GM18858 (cell line): ENCODE measurements around the gene DCUN1D1.
A peak's percentile ranks its signal among the peaks of the same experiment; 100 is the strongest.
"Not testable (repeated sequence)": the region's sequence is repeated elsewhere in the genome, so short reads cannot be mapped to it uniquely, and the experiment has no call there.

Source experiments
- ATAC-seq: cut with Tn5 transposase; IDR thresholded peaks from one replicate; pipeline ENCODE4 v1.9.1; 2021; ENCODE audit not compliant: unreplicated experiment

The DCUN1D1 gene

DNA sequence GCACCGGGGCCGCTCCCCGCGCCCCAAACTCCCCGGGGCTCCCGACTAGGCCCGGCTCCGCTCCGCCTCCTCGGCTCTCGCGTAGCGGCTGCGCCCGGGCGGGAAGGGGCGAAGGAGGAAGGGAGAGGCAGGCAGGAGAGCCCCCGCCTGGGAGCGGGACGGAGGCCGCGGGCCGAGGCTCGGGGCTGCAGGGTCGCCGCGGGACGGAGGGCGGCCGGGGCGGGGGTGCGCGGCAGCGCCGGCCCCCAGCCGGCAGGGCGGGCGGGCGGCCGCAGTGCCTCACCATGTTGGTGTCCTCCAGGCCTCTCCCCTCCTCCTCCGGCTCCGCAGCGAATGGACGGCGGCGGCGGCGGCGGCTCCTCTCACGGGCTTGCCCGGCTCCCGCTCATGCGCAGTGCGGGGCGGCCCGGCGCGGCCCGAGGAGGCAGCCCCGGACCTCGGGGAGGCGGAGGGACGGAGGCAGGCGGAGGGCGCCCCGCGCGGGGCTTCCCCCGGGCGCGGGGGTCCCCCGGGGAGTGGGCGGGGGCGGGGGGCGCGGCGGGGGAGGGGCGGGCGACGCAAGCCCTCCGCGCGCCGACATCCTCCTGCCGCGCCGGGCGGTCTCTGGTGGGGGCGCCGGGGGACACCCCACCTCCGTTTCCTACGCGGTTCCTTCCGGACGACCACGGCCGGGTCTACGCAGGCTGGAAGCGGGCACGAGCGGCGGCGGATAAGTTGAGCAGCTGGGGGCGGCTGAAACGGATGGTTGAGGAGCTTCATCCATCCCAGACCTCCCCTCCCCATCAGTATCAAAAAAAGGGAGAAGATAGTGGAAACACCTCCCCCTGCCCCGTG lies at the start of gene DCUN1D1:
Gene DCUN1D1 (minus strand): TSS at position 335 of the 834 bp plus-strand sequence. CDS start 49 bp downstream, at position 286.
- peak; percentile 74 for ATAC-seq

DNA sequence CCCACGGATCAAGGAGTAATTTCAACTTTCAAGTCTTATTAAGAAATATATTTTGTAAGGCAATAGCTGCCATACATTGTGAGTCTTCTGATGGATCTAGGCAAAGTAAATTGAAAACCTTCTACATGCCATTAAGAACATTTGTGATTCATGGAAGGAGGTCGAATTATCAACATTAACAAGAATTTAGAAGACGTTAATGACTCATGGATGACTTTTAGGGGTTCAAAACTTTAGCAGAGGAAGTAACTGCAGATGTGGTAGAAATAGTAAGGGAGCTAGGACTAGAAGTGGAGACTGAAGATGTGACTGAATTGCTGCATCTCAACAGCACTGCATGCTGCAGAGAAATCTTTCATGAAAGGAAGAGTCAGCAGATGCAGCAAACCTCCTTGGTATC lies 48.1 kb upstream of the DCUN1D1 start:
- no peak for ATAC-seq

DNA sequence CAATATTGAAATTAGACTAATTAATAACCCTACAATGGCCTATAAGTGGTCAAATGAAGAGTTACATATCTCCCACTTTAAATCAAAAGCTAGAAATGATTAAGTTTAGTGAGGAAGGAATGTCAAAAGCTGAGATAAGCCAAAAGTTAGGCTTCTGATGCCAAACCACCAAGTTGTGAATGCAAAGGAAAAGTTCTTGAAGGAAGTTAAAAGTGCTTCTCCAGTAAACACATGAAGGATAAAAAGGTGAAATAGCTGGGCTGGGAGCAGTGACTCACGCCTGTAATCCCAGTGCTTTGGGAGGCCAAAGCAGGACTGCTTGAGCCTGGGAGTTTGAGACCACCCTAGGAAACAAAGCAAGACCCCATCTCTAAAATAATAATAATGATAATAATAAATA lies 46.9 kb upstream of the DCUN1D1 start:
- no peak for ATAC-seq

DNA sequence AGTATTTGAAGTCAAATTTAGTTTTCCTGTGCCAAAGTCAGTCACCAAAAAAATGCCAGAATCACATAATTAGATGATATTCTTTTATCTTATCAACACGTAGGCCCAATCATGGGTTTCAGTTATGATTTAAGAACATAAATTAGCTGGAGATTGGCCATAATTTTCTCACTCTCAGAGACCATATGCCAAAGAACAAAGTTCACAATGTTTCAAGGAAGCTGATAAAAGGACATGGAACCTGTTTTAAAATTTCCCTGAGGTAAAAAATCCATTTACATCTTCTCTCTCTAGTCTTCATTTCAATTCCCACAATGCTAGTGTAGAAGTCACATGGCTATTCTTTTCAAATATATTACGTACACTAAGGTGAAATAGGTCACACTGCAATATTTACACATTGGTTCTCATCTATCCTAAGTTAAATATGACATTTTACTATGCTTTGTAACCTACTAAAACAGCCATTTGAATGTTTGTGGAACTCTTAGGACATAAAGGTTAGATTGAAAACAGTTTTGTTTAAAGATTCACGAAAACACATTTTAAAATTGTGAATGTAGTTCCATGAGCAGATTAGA lies 42.7 kb upstream of the DCUN1D1 start:
- no peak for ATAC-seq

DNA sequence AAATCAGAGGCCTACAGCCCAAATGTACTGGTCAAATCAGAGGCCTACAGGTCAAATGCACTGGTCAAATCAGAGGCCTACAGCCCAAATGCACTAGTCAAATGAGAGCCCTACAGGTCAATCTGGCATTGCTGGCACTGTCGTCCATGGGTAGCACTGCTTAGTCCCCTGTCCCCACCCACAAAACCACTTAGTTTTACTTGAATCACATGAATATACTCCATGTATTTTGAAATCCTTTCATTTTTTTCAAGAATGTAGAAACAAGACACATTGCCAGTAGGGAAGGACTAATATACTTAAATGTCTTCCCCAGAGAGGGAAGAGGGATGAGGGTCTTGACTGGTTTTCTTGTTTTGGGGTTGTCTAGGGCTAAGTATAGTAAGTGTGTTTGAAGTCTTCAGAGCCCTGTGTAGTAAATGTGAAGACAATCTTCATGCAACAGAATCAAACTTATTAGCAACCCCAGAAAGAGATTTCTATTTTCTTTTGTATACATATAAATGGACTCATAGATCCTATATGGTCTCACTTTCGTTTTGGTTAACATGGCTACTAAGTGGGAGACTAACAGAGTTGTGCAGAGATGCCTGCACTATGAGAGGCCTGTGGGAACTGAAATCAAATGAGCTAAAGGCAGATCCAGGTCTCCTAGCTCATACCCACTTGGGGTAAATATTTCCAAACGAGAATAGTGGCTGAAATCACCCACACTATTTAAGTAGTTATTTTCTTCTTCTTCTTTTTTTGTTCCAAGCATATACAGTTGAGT lies 38.3 kb upstream of the DCUN1D1 start:
- ATAC-seq: no peak

DNA sequence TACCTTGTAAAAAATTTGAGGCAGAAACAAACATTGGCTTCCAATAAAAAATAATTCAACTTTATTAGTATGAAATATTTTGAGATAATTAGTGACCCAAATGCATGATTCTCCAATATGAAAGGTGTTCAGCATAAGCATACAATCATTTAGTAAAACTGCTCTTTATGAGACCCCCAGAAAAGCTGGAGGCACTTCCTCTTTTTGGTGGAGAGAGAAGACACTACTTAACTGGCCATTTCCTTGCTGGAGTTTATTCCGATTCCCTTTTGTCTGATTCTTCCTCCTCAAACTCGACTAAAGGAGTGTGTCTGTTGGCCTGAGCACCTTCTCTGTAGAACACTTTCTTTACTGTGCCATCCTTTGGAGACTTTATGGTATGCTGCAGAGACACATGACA lies 34.8 kb upstream of the DCUN1D1 start:
- ATAC-seq: no peak

DNA sequence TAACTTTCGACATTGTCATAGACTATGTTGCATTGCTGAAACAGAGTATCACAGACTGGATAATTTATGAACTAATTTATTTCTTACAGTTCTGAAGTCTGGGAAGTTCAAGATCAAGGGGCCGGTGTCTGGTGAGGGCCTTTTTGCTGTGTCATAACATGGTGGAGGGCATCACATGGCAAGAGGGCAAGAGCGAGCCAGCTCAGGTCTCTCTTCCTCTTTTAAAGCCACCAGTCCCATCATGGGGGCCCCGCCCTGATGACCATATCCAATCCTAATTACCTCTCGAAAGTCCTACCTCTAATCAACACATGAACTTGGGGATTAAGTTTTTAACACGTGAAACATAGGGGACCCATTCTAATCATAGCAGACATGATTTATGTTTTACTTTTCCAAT lies 33.5 kb upstream of the DCUN1D1 start:
- ATAC-seq: no peak

DNA sequence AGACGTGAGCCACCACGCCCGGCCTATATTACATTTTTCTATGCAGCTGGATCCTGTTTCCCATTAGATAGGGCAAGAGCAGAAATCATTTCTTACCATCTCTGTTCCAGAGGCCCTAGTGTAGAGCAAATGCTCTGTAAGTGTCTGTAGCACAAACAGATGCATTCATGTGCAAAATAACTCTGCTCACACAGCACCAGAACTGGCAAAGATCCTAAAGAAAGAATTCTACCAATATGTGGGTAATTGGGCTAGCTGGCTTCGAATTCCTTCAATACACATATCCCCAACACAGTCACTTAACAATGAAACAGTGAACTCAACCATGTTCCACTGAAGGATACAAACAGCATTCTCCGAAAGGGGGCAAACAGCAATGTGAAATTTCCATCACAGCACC lies 32.7 kb upstream of the DCUN1D1 start:
- no peak for ATAC-seq

DNA sequence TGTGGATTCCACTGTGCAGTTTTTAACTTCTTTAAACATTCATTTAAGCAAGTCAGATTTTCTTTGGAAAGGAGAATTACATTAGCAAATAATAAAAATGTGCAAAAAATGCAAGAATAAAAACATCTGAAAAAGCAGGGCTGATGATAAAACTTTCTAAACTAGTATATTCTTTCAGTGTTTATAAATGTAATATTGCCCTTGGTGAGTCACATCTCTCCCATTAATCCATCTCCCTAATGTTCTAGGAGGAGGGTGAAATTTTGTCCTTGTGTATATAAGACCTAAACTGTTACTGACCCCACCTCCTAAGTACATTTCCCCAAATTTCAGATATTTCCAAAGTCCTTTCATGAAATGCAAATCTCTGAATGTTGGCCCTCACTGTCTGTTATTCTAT lies 28.5 kb upstream of the DCUN1D1 start:
- no peak for ATAC-seq

DNA sequence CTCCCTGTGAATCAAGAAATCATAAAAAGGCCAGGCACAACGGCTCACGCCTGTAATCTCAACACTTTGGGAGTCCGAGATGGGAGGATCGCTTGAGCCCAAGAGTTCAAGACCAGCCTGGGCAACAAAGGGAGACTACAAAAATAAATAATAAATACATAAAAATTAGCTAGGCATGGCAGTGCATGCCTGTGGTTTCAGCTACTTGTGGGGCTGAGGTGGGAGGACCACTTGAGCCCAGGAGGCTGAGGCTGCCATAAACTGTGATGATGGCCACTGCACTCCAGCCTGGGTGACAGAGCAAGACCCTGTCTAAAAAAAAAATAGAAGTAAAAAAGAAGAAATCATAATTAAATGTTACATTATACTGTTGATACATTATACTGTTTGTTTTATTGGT lies 28.0 kb upstream of the DCUN1D1 start:
- no peak for ATAC-seq

DNA sequence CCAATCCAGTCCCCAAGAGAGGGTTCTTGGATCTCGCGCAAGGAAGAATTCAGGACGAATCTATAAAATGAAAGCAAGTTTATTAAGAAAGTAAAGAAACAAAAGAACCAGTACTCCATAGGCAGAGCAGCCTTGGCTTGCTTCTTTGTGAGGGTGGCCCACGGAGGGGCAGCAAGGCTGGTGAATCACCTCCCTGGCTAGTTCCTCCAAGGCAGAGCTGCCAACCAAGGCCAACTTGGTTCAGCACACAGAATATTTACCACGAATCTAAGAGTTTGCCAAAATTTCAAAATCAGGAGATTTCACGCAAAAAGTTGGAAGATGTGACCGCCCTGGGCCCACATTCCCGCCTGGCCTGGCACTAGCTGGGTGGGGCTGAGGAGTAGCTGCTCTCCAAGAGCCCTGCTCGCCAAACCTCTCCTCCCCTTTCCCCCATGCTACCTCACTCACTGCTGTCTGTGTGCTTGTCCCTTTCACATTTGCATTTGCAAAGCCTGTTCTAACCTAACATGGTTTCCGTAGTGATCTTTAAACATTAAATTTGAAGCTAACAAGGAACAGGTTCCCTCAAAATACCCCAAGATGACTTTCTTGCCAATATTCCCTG lies 26.2 kb upstream of the DCUN1D1 start:
- no peak for ATAC-seq

DNA sequence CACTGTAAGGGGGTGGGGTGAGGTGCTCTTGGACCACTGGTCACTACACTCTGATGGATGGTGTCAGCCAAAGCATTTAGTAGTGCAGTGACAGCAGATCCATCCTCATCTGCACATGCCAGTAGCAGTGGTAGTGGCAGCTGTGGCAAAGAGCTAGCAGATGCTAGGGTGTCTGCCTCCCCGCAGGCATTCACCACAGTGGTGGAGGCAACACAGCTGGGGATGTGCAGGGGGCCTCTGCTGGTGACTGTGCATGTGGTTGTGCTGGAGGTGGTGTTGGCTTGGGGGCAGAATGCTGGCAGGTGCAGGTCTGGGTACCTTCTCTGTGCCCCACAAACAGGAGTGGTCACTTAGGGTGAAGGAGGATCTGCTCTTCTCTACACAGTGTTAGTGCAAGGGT lies 19.4 kb upstream of the DCUN1D1 start:
- ATAC-seq: no peak

DNA sequence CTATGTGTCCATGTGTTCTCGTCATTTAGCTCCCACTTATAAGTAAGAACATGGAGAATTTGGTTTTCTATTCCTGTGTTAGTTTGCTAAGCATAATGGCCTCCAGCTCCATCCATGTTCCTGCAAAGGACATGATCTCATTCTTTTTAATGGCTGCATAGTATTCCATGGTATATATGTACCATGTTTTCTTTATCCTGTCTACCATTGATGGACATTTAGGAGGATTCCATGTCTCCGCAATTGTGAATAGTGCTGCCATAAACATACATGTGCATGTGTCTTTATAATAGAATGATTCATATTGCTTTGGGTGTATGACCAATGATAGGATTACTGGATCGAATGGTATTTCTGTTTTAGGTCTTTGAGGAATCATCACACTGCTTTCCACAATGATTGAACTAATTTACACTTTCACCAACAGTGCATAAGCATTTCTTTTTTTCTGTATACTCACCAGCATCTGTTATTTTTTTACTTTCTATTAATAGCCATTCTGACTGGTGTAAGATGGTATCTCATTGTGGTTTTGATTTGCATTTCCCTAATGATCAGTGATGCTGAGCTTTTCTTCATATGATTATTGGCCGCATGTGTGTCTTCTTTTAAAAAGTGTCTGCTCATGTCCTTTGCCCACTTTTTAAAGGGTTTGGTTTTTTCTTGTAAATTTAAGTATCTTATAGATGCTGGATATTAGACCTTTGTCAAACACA lies 13.3 kb upstream of the DCUN1D1 start:
- not testable (repeated sequence) for ATAC-seq

DNA sequence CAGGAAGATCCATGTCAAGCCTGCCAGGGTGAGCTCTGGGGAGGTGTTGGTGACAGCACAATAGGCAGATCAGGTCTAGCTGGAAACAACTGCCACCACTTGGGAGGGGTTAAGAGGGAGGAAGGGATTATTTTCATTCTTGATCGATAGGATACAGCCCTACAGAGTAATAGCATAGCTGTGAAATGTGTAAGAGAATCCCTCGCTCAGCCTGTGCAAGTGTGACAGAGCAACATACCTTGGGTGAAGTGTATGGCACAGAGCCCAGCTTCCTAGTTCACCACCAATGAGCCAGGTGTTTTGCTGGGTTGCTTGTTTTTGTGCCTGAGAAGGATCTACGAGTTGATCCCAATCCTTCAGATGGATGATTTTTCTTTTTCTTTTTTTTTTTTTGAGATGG lies 9.2 kb upstream of the DCUN1D1 start:
- ATAC-seq: no peak

DNA sequence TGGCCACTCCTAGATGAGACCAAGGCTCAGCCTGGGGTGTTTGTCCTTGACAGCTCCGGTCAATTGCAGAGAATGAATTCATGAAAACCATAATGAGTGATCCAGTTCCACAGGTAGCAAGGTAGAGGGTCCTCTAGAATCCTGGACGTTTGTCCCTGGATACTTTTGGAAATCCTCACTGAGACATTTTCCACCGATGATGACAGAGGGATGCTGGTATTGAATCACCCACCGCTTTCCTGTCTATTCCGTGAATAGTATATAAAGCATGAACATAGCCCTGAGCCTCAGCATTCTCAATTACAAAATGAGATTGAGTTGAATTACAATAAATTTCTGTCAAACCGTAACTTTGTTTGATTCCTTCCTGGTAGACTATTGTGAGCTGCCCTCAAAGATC lies 5.7 kb upstream of the DCUN1D1 start:
- ATAC-seq: no peak

DNA sequence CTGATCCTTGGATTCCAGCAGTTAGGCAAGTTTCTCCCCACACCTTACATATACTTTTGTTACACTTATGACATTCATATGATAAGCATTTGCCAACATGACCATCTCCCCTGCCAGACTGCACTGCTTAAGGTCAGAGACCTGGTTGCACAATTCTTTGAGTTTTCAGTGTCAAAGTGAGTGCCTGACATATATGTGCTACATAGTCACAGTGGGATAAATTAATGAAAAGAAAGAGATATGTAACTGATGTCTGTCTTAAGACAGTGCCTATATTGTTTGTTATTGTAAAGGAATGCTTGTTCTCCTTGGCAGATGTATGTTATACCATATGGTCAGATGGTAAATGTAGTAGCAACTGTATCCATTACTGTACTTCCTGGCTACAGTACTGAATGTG lies 3.5 kb upstream of the DCUN1D1 start:
- no peak for ATAC-seq

DNA sequence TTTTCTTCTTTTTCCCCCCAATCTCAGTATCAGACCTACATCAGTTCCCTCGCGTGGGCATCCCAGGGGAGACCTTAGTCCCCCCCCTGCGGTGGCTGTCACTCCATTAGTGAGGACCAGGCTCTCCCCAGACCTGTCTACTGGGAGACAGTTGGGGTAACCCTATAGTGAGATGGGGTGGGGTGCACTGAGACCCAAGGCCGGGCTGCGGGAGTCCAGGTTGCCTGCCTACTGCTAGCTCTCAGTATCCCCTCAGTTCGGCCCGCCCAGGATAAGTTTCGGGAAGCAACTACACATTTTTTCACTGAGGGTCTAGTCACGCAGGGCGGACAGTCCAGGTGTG lies 671 bp upstream of the DCUN1D1 start:
- no peak for ATAC-seq

DNA sequence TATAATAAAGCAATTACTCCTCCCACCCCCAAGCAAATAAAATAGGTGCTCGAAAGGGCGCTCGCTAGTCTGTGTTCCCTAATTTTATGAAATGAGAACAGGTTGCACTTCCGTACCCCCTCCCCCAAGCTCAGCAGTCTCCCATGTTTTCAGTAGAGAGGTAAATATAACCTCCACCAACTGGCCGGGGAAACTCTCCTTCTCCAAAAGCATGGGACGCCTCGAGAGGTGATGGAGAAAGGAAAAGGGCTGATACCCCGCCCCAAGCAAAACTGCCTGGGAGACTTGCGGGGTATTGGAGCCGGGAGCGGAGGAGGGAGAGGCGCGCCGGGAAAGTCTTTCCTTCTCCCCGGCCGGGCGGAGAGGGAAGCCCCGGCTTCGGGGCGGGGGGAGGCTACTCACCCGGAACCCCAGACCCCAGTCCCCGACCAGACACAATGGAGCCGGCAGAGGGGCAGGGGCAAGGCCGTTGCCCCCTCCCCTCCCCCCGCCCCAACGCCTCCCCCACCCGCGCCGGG lies 605 bp downstream of the DCUN1D1 start:
- ATAC-seq: no peak

DNA sequence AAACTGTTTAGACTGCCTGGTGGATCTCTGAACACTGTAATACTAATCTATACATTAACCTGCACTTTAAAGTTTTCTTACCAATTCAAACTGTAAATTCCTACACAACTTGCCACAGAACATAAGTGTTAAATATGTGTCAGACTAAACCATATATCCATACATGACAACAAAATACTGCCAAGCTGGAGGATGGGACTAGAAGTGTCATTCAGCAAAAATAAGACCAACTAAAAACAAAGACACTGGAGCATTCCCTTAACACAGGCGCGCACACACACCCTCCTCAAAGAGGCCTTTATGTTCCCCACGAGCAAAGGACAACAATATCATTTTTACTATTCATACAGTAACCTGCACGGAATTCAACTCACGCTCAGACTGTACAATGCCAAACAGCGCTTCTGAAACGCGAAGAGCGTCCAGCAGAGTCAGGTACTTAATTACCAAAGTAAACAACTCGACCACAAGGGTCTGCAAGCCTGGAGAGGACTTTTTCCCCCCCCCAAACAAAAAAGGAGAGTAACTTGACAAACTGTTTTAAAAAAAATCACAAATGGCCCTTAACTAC lies 1.1 kb downstream of the DCUN1D1 start:
- ATAC-seq: no peak

DNA sequence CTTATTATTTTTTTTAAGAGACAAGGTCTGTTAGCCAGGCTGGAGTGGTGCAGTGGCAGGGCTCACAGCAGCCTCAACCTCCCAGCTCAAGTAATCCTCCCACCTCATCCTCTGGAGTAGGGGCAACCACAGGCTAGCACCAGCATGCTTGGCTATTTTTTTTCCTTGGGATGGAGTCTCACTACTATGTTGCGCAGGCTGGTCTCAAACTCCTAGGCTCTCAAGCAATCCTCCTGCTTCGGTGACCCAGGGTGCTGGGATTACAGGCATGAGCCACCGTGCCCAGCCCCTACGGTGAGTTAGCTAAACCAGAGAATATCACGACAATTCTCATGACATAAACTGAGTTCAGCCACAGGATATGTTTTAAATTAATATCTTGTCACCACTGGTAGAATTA lies 2.0 kb downstream of the DCUN1D1 start:
- ATAC-seq: no peak

DNA sequence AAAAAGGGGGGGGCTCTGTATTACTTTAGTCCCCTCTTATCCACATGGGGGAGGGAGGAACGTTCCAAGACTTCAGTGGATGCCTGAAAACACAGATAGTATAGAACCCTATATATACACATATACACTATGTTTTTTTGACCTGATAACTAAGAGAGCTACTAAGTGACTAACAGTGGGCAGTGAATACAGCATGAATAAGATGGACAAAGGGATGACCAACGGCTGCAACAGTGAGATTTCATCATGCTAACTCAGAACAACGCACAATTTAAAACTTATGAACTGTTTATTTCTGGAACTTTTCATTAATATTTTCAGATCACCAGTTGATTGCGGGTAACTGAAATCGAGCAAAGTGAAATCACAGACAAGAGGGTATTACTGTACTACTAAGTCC lies 7.3 kb downstream of the DCUN1D1 start:
- ATAC-seq: no peak
